Upper lobe of right lung (tissue), 1 donor: ENCODE data around the gene PMPCA. TPM values are rescaled to one million over a fixed set of nuclear protein-coding genes. Genes with fewer than 3 reads are reported as not detected.

Experiments used
- ATAC-seq: fragments of 200-7000 bp; cut with Tn5 transposase; one replicate; pipeline ENCODE4 v1.9.1; 2020; ENCODE audit warnings: mild to moderate bottlenecking, moderate library complexity
- DNase-seq: peaks from one replicate; pipeline ENCODE4 v3.0.0-alpha.2; 2020
- H3K27ac ChIP-seq: fragments of 200-600 bp; one replicate; pipeline ENCODE4 v1.8.0; 2022
- H3K27me3 ChIP-seq: fragments of 200-600 bp; one replicate; pipeline ENCODE4 v1.8.0; 2022; ENCODE audit warnings: mild to moderate bottlenecking
- H3K36me3 ChIP-seq: fragments of 200-600 bp; one replicate; pipeline ENCODE4 v1.8.0; 2022
- H3K4me1 ChIP-seq: fragments of 200-600 bp; one replicate; pipeline ENCODE4 v1.8.0; 2022
- H3K4me3 ChIP-seq: fragments of 200-600 bp; one replicate; pipeline ENCODE4 v1.8.0; 2022; ENCODE audit warnings: mild to moderate bottlenecking
- H3K9me3 ChIP-seq: fragments of 200-600 bp; one replicate; pipeline ENCODE4 v1.8.0; 2022
- intact Hi-C: fragments of 100-400 bp; cut with DNase I; formaldehyde crosslinking; loops from one replicate; pipeline ENCODE4 v1.11.0; 2022
- total RNA-seq: library from RNA; stranded (reverse); fragmentation: NEBNext Ultra II Directional; extraction: Animal tissue kit (Norgen Biotek cat#: 25700); gene quantifications from one replicate; pipeline ENCODE4 v1.2.1, GENCODE V29; 2021
- TF ChIP-seq, protein P1 (sequence below): fragments of 200-600 bp; IDR thresholded peaks from one replicate; pipeline ENCODE4 v1.8.0; 2022; ENCODE audit warnings: antibody characterized with exemption
- donor health status: DM: no; HTN: yes; CAD: no; lungs with severe emphysema.

The PMPCA gene
- total RNA-seq, 1 donor from 2014 or later, result 41.9 TPM

DNA sequence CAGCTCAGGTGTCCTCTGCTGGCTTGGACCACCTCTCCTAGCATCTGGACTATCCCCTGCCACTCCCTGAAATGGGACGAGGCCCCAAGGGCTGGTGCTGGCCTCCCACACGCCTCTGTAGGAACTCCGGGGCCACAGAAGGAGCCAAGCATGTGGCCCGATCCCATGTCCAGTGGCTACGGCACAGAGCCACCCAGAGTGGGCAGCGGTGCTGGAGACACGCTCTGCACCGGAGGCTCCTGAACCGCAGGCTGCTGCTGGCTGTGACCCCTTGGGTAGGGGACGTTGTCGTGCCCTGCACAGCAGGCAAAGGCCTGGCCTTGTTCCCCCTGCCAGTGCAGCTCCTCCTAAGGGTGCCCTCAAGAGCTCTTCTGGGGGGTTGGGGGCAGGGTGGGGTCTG is 30.6 kb upstream of the PMPCA start:
- no peak overlapping the region for H3K27ac ChIP-seq
- intact Hi-C loops, result no loop called here
- TF ChIP-seq, protein P1, sequence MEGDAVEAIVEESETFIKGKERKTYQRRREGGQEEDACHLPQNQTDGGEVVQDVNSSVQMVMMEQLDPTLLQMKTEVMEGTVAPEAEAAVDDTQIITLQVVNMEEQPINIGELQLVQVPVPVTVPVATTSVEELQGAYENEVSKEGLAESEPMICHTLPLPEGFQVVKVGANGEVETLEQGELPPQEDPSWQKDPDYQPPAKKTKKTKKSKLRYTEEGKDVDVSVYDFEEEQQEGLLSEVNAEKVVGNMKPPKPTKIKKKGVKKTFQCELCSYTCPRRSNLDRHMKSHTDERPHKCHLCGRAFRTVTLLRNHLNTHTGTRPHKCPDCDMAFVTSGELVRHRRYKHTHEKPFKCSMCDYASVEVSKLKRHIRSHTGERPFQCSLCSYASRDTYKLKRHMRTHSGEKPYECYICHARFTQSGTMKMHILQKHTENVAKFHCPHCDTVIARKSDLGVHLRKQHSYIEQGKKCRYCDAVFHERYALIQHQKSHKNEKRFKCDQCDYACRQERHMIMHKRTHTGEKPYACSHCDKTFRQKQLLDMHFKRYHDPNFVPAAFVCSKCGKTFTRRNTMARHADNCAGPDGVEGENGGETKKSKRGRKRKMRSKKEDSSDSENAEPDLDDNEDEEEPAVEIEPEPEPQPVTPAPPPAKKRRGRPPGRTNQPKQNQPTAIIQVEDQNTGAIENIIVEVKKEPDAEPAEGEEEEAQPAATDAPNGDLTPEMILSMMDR, result no peak
- no peaks in the 10 kb centered on the region for H3K27me3 ChIP-seq
- H3K4me3 ChIP-seq, result no peak overlapping the region
- DNase-seq (no peak), ATAC-seq (no peak)
- no peaks in the 10 kb centered on the region for H3K4me1 ChIP-seq
- H3K36me3 ChIP-seq, result peaks cover 40% of the 10 kb centered on the region
- no peaks in the 10 kb centered on the region for H3K9me3 ChIP-seq

DNA sequence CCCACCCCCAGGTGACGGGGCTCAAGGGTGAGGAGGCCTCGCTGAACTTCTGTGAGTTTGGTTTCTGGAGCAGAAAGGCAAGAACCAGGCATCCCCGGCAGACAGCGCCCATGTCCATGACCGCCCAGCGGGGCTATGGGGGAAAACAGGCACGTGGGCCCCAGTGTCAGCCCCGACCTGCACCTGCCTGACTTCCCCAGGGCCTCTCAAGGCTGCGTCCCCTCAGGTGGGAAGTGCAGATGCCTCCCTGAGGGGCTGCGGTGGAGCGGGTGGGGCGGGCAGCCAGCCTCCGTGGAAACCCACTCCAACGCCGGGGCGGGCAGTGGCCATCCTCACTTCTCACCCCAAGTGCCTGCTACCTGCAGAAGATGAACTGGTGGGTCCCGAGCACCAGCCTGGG is 30.1 kb upstream of the PMPCA start:
- Histone ChIP-seq H3K9me3 (no peaks in the 10 kb centered on the region), H3K4me3 (no peak overlapping the region), H3K27ac (no peak overlapping the region), H3K4me1 (no peaks in the 10 kb centered on the region), H3K36me3 (peaks cover 44% of the 10 kb centered on the region), H3K27me3 (no peaks in the 10 kb centered on the region)
- ATAC-seq (no peak), DNase-seq (no peak)
- intact Hi-C loops, result no loop called here
- TF ChIP-seq, protein P1, result no peak

DNA sequence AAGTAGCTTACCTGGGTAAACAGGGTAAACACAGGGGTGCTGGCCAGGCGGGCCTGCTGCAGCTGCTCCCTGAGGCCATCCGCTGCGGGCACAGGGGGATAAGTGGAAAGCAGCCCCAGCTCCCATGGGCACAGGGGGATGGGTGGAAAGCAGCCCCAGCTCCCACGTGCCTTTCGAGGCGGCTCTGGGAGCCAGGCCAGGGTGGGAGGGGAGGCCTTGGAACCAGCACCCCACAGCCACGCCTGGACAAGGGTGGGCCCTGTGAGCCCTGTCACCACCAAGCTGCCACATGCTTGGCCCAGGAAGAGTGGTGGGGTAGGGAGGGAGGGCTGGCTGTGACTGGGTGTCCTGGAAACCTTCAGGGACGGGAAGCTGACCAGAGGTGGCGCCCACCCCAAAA is 29.1 kb upstream of the PMPCA start:
- intact Hi-C loops, result no loop called here
- TF ChIP-seq, protein P1, result no peak
- no peak for ATAC-seq

DNA sequence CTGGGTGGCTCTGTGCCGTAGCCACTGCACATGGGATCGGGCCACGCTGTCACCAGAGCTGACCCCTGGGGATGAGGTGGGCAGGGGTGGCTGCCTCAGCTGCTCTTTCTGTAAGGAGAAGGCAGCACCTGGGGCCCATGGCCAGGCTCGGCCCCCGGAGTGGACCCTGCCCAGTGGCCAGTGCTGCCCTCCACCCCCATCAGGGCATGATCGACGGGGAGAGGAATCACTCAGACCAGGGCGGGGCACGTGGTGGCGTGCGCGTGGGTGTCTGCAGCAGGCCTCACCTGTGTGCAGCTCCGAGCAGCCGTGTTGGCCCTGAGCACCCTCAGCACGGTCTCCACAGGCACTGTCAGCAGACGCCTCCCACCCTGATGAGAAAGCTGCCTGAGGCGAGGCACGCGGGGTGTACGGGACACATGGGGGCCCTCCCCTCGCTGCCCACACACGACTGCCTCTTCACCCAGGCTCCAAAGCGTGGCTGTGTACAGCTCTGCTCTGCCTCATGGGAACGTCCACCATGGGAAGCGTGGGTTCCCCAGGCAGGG is 28.4 kb upstream of the PMPCA start:
- Histone ChIP-seq H3K36me3 (peaks cover 44% of the 10 kb centered on the region), H3K27ac (no peak overlapping the region), H3K4me3 (no peak overlapping the region), H3K27me3 (no peaks in the 10 kb centered on the region), H3K9me3 (no peaks in the 10 kb centered on the region), H3K4me1 (no peaks in the 10 kb centered on the region)
- ATAC-seq (no peak), DNase-seq (no peak)
- TF ChIP-seq, protein P1, result no peak
- intact Hi-C loops, result no loop called here

More for the DNA sequence above, 29.1 kb upstream of the PMPCA start:
- H3K36me3 ChIP-seq, result peaks cover 44% of the 10 kb centered on the region
- no peak overlapping the region for H3K4me3 ChIP-seq
- no peaks in the 10 kb centered on the region for H3K4me1 ChIP-seq
- no peaks in the 10 kb centered on the region for H3K27me3 ChIP-seq
- H3K27ac ChIP-seq, result no peak overlapping the region
- DNase-seq, result no peak
- H3K9me3 ChIP-seq, result no peaks in the 10 kb centered on the region

DNA sequence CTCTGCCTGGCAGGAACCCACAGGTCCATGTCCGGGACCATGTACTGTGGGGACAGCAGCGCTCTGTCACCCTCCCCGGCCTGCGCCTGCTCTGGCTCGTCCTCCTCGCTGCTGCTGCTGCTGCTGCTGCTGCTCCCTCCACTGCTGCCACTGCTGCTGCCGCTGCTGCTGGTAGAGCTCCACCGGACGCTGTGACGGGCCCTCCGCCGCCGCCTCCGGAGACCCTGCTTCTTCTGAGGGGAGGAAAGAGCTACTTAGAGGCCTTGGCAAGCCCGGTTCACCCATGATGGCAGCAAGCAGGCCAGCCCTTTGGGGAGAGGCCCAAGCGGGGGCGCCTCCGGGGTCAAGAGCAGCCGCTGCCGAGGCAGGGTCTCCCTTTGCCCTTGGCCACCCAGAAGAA is 27.0 kb upstream of the PMPCA start:
- intact Hi-C loops, result no loop called here
- no peaks in the 10 kb centered on the region for H3K9me3 ChIP-seq
- no peaks in the 10 kb centered on the region for H3K27me3 ChIP-seq
- no peak for ATAC-seq
- DNase-seq, result no peak
- TF ChIP-seq, protein P1, result no peak
- no peak overlapping the region for H3K27ac ChIP-seq
- H3K36me3 ChIP-seq, result peaks cover 54% of the 10 kb centered on the region
- no peak overlapping the region for H3K4me3 ChIP-seq
- no peaks in the 10 kb centered on the region for H3K4me1 ChIP-seq

DNA sequence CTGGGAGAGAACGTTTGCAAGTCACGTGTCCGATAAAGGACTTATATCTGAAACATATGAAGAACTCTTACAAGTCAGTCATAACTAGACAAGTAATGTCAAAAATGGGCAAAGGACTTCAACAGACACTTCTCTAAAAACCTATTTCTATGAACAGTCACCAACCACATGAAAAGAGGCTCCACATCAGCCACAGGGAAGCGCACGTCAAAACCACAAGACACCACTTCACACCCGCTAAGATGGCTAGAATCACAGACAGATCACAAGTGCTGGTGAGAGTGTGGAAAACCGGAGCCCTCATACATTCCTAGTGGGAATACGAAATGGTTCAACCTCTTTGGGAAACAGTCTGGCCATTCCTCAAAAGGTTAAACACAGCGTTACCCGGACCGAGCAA is 25.4 kb upstream of the PMPCA start:
- ATAC-seq, result no peak
- Histone ChIP-seq H3K4me3 (no peak overlapping the region), H3K9me3 (no peaks in the 10 kb centered on the region), H3K27ac (no peak overlapping the region), H3K36me3 (peaks cover 55% of the 10 kb centered on the region), H3K27me3 (no peaks in the 10 kb centered on the region), H3K4me1 (no peaks in the 10 kb centered on the region)
- TF ChIP-seq, protein P1, result no peak
- DNase-seq, result no peak
- intact Hi-C loops, result no loop called here
